C4-2B (cell line): ENCODE results near the gene NKRF.

Experiments used
- ZFX ChIP-seq: fragments of 450-650 bp; IDR thresholded peaks from 2 replicates; pipeline ENCODE4 v1.6.1; 2017
- TF ChIP-seq, protein P1 (sequence below): fragments of 450-650 bp; conservative IDR thresholded peaks from 2 replicates; pipeline ENCODE4 v1.5.1; 2017; ENCODE audit warnings: mild to moderate bottlenecking

DNA sequence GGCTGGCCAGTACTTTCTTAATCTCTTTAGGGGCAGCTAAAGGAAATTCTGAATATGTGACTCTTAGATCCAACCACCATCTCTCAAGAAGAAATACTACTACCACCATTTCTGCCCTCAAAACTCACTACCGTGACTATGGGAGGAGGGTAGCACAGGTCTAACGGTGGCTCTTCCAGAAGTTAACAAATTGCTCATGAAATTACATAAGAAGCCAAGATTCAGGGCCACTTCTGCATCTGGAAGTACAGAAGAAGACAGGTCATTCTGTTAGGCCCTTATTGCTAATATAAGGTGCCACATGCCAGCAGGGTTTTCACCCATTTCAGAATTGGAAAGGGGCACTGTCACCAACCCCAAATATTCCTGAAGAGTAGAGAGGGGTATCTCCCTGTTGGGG is 19.6 kb upstream of the NKRF start:
- TF ChIP-seq, protein P1, sequence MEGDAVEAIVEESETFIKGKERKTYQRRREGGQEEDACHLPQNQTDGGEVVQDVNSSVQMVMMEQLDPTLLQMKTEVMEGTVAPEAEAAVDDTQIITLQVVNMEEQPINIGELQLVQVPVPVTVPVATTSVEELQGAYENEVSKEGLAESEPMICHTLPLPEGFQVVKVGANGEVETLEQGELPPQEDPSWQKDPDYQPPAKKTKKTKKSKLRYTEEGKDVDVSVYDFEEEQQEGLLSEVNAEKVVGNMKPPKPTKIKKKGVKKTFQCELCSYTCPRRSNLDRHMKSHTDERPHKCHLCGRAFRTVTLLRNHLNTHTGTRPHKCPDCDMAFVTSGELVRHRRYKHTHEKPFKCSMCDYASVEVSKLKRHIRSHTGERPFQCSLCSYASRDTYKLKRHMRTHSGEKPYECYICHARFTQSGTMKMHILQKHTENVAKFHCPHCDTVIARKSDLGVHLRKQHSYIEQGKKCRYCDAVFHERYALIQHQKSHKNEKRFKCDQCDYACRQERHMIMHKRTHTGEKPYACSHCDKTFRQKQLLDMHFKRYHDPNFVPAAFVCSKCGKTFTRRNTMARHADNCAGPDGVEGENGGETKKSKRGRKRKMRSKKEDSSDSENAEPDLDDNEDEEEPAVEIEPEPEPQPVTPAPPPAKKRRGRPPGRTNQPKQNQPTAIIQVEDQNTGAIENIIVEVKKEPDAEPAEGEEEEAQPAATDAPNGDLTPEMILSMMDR = no peak
- TF ChIP-seq ZFX = no peak
